Mesothelial cell of epicardium (in vitro differentiated cells): ENCODE data around the gene PPP1R14B. TPM values are rescaled to one million over a fixed set of nuclear protein-coding genes. Genes with fewer than 3 reads are reported as not detected.

ENCODE experiments used
- DNase-seq, 2 experiments: peaks; one replicate each; pipeline ENCODE4 v3.0.0; 2021; ENCODE audit warnings: low spot score in 2 of 2; ENCODE audit not compliant: unreplicated experiment in 2 of 2
- H3K27ac Mint-ChIP-seq: 2 replicates; pipeline ENCODE4 v1.8.0; 2021; ENCODE audit warnings: mixed read lengths
- H3K27me3 Mint-ChIP-seq: 2 replicates; pipeline ENCODE4 v1.8.0; 2021; ENCODE audit warnings: low read depth, mixed read lengths
- H3K36me3 Mint-ChIP-seq: 2 replicates; pipeline ENCODE4 v1.8.0; 2021; ENCODE audit warnings: mixed read lengths
- H3K4me1 Mint-ChIP-seq: 2 replicates; pipeline ENCODE4 v1.8.0; 2021; ENCODE audit warnings: mixed read lengths
- H3K4me3 Mint-ChIP-seq: 2 replicates; pipeline ENCODE4 v1.8.0; 2021; ENCODE audit warnings: mild to moderate bottlenecking, moderate library complexity, mixed read lengths
- H3K9me3 Mint-ChIP-seq: 2 replicates; pipeline ENCODE4 v1.8.0; 2021; ENCODE audit warnings: mixed read lengths
- CTCF ChIP-seq: fragments of 200-600 bp; sonication (generic); IDR thresholded peaks from one replicate; pipeline ENCODE4 v1.5.0; 2021; ENCODE audit warnings: antibody characterized with exemption; ENCODE audit not compliant: unreplicated experiment
- total RNA-seq: library from RNA; stranded (reverse); gene quantifications from 3 replicates; pipeline ENCODE4 v1.2.1, GENCODE V29; 2021

PPP1R14B gene
- total RNA-seq, 1 donor from 2014 or later, result 131 TPM

GRCh38 chr11:64239662-64240434 lies 6.9 kb downstream of the PPP1R14B start:
- no peak for TF ChIP-seq CTCF
- Mint-ChIP-seq H3K27me3 (no peaks in the 10 kb centered on the region), H3K36me3 (peaks cover 3% of the 10 kb centered on the region), H3K9me3 (no peaks in the 10 kb centered on the region), H3K4me1 (peaks cover 28% of the 10 kb centered on the region), H3K27ac (peak overlapping the region; percentile 100), H3K4me3 (peak overlapping the region; percentile 90)
- DNase-seq, result no peak

DNA sequence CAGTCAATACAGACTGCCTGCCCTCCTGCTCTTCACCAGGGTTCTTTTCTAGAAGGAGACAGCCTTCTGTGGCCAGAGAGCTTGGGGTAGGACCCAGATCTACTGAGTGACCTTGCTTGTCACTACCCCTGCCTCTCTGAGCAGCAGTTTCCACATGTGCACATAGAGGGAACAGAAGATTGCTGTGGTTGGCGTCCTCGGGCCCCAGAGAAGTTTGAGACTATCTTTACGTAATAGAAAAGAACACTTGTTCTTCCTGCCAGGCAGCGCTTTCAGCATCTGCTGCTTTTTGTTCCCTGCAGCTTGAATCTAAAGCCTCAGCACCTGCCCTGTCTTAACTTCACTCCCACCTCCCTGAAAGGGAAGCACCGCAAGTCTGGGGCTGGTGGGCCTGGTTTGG lies 7.7 kb downstream of the PPP1R14B start:
- H3K27me3 Mint-ChIP-seq, result no peaks in the 10 kb centered on the region
- no peaks in the 10 kb centered on the region for H3K9me3 Mint-ChIP-seq
- TF ChIP-seq CTCF, result no peak
- peak overlapping the region; percentile 30 for H3K27ac Mint-ChIP-seq
- DNase-seq, result no peak
- peaks cover 3% of the 10 kb centered on the region for H3K36me3 Mint-ChIP-seq
- peaks cover 28% of the 10 kb centered on the region for H3K4me1 Mint-ChIP-seq
- H3K4me3 Mint-ChIP-seq, result no peak overlapping the region

GRCh38 chr11:64238076-64238475 lies 8.7 kb downstream of the PPP1R14B start:
- peak overlapping the region; percentile 30 for H3K27ac Mint-ChIP-seq
- H3K4me3 Mint-ChIP-seq, result no peak overlapping the region
- H3K36me3 Mint-ChIP-seq, result peaks cover 3% of the 10 kb centered on the region
- H3K4me1 Mint-ChIP-seq, result peaks cover 25% of the 10 kb centered on the region
- H3K9me3 Mint-ChIP-seq, result no peaks in the 10 kb centered on the region
- no peak for TF ChIP-seq CTCF
- H3K27me3 Mint-ChIP-seq, result no peaks in the 10 kb centered on the region
- DNase-seq, result no peak

GRCh38 chr11:64237484-64237951 lies 9.2 kb downstream of the PPP1R14B start:
- Mint-ChIP-seq H3K9me3 (no peaks in the 10 kb centered on the region), H3K27ac (no peak overlapping the region), H3K27me3 (no peaks in the 10 kb centered on the region), H3K4me1 (peaks cover 21% of the 10 kb centered on the region), H3K4me3 (no peak overlapping the region), H3K36me3 (peaks cover 3% of the 10 kb centered on the region)
- no peak for DNase-seq
- TF ChIP-seq CTCF, result no peak

- Mint-ChIP-seq H3K27me3 (no peaks in the 10 kb centered on the region), H3K36me3 (peaks cover 3% of the 10 kb centered on the region), H3K9me3 (no peaks in the 10 kb centered on the region), H3K27ac (peak overlapping the region; percentile 85), H3K4me3 (peak overlapping the region; percentile 82), H3K4me1 (peaks cover 26% of the 10 kb centered on the region)
- DNase-seq, result no peak
- no peak for TF ChIP-seq CTCF
Observed at GRCh38 chr11:64235437-64236161, 11.1 kb downstream of the PPP1R14B start.
